ENCODE data around the gene PLSCR5. TPM values are rescaled to one million over a fixed set of nuclear protein-coding genes. Genes with fewer than 3 reads are reported as not detected.

The PLSCR5 gene
- total RNA-seq, 1 donor from 2014 or later = not detected

- intact Hi-C loops (cut with micrococcal nuclease) = no loop called here
- H3K36me3 ChIP-seq = no peaks in the 10 kb centered on the region
- H3K9me3 ChIP-seq (replicated peaks) = no peaks in the 10 kb centered on the region
- H3K4me3 ChIP-seq = no peak overlapping the region
- no peak overlapping the region for H3K27ac ChIP-seq (replicated peaks)
- H3K4me1 ChIP-seq = no peaks in the 10 kb centered on the region
- H3K27me3 ChIP-seq (ENCODE audit: low read depth) = no peaks in the 10 kb centered on the region
- no peak for TF ChIP-seq CTCF (IDR thresholded peaks at IDR 0.05; ENCODE audit: borderline replicate concordance)
- no peak for DNase-seq
Measured at GRCh38 chr3:146559388-146559787, 45.8 kb downstream of the PLSCR5 start.

GRCh38 chr3:146558781-146559180, 46.4 kb downstream of the PLSCR5 start:
- no peaks in the 10 kb centered on the region for H3K4me1 ChIP-seq
- intact Hi-C loops (cut with micrococcal nuclease) = no loop called here
- no peak for DNase-seq
- no peak overlapping the region for H3K4me3 ChIP-seq
- H3K27ac ChIP-seq (replicated peaks) = no peak overlapping the region
- H3K27me3 ChIP-seq (ENCODE audit: low read depth) = no peaks in the 10 kb centered on the region
- H3K9me3 ChIP-seq (replicated peaks) = no peaks in the 10 kb centered on the region
- no peak for TF ChIP-seq CTCF (IDR thresholded peaks at IDR 0.05; ENCODE audit: borderline replicate concordance)
- no peaks in the 10 kb centered on the region for H3K36me3 ChIP-seq

- no peak overlapping the region for H3K27ac ChIP-seq (replicated peaks)
- H3K36me3 ChIP-seq = no peaks in the 10 kb centered on the region
- H3K4me3 ChIP-seq = no peak overlapping the region
- H3K27me3 ChIP-seq (ENCODE audit: low read depth) = no peaks in the 10 kb centered on the region
- no peaks in the 10 kb centered on the region for H3K4me1 ChIP-seq
- no peak for TF ChIP-seq CTCF (IDR thresholded peaks at IDR 0.05; ENCODE audit: borderline replicate concordance)
- no peaks in the 10 kb centered on the region for H3K9me3 ChIP-seq (replicated peaks)
- no peak for DNase-seq
- intact Hi-C loops (cut with micrococcal nuclease) = no loop called here
Measured at GRCh38 chr3:146557745-146558144, 47.4 kb downstream of the PLSCR5 start.

GRCh38 chr3:146555311-146555710, 49.8 kb downstream of the PLSCR5 start:
- H3K36me3 ChIP-seq = no peaks in the 10 kb centered on the region
- no peak for TF ChIP-seq CTCF (IDR thresholded peaks at IDR 0.05; ENCODE audit: borderline replicate concordance)
- no peaks in the 10 kb centered on the region for H3K4me1 ChIP-seq
- H3K9me3 ChIP-seq (replicated peaks) = no peaks in the 10 kb centered on the region
- intact Hi-C loops (cut with micrococcal nuclease) = no loop called here
- H3K27me3 ChIP-seq (ENCODE audit: low read depth) = no peaks in the 10 kb centered on the region
- no peak overlapping the region for H3K27ac ChIP-seq (replicated peaks)
- DNase-seq = no peak
- no peak overlapping the region for H3K4me3 ChIP-seq

GRCh38 chr3:146554151-146554760, 50.9 kb downstream of the PLSCR5 start:
- H3K27me3 ChIP-seq (ENCODE audit: low read depth) = no peaks in the 10 kb centered on the region
- H3K27ac ChIP-seq (replicated peaks) = no peak overlapping the region
- H3K4me1 ChIP-seq = no peaks in the 10 kb centered on the region
- no peak for DNase-seq
- TF ChIP-seq CTCF (IDR thresholded peaks at IDR 0.05; ENCODE audit: borderline replicate concordance) = no peak
- intact Hi-C loops (cut with micrococcal nuclease) = no loop called here
- H3K36me3 ChIP-seq = no peaks in the 10 kb centered on the region
- H3K9me3 ChIP-seq (replicated peaks) = no peaks in the 10 kb centered on the region
- no peak overlapping the region for H3K4me3 ChIP-seq

All from left ventricle myocardium inferior (tissue), 1 donor.